Stimulated activated memory B cell treated with anti-CD40 and anti-IgM and Interleukin-4, amounts not matched to agents 10 μg/mL and 1 μg/mL and 100 μg/mL, for 72 hours (primary cell): ENCODE measurements around the gene PDGFD.

Experiments used
- ATAC-seq: fragments of 150-1000 bp; cut with Tn5 transposase; 2 replicates; pipeline ENCODE4 v1.10.0; 2021
- H3K27ac Mint-ChIP-seq: one replicate; pipeline ENCODE4 v1.8.0; 2022; ENCODE audit warnings: mild to moderate bottlenecking, mixed read lengths
- H3K27me3 Mint-ChIP-seq: one replicate; pipeline ENCODE4 v1.8.0; 2022; ENCODE audit warnings: mixed read lengths
- H3K36me3 Mint-ChIP-seq: one replicate; pipeline ENCODE4 v1.8.0; 2022; ENCODE audit warnings: mixed read lengths
- H3K4me1 Mint-ChIP-seq: one replicate; pipeline ENCODE4 v1.8.0; 2022; ENCODE audit warnings: mixed read lengths
- H3K4me3 Mint-ChIP-seq: one replicate; pipeline ENCODE4 v1.8.0; 2022; ENCODE audit warnings: mild to moderate bottlenecking, moderate library complexity, mixed read lengths
- H3K9me3 Mint-ChIP-seq: one replicate; pipeline ENCODE4 v1.8.0; 2022; ENCODE audit warnings: mixed read lengths

PDGFD gene

DNA sequence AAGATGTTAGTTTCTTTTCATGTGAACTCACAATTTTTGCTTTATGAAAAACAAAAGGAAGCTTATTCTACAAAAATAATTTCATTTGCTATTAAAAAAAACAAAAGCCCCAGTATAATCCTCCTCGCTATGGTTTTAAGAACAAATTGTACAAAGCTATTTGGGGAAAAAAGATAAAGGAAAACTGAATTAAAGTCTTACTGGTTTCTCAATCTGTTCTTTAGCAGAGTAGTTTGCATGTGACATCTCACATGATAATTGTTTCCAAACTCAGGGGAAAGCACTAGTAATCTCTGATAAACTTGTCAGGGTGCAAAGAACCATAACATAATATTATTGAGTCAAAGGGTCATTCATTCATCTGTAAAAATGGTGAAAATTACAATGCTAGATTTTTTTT is 130.4 kb downstream of the PDGFD start:
- H3K4me3 Mint-ChIP-seq = no peak overlapping the region
- H3K27me3 Mint-ChIP-seq = no peaks in the 10 kb centered on the region
- no peaks in the 10 kb centered on the region for H3K36me3 Mint-ChIP-seq
- no peak for ATAC-seq
- H3K27ac Mint-ChIP-seq = no peak overlapping the region
- peaks cover 11% of the 10 kb centered on the region for H3K9me3 Mint-ChIP-seq
- H3K4me1 Mint-ChIP-seq = no peaks in the 10 kb centered on the region

DNA sequence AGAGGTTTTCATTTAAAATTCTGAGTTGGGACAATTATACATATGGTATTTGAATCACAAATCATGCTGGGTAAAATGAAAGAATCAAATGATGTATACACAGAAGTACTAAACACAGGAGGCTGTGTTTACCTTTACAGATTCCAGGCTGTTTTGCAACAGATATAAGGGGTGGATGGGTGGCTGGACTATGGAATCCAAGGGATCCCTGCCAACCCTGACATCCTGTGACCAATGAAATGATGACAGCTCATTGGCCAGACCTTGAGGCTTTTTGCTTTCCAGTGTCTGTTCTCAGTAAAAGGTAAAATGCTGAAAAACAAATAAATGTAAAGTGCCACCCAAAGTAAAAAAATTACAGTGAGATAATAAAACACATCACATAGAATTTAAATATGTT is 130.8 kb downstream of the PDGFD start:
- Mint-ChIP-seq H3K27me3 (no peaks in the 10 kb centered on the region), H3K27ac (no peak overlapping the region), H3K4me3 (no peak overlapping the region), H3K4me1 (no peaks in the 10 kb centered on the region), H3K36me3 (no peaks in the 10 kb centered on the region), H3K9me3 (peaks cover 11% of the 10 kb centered on the region)
- ATAC-seq = no peak

DNA sequence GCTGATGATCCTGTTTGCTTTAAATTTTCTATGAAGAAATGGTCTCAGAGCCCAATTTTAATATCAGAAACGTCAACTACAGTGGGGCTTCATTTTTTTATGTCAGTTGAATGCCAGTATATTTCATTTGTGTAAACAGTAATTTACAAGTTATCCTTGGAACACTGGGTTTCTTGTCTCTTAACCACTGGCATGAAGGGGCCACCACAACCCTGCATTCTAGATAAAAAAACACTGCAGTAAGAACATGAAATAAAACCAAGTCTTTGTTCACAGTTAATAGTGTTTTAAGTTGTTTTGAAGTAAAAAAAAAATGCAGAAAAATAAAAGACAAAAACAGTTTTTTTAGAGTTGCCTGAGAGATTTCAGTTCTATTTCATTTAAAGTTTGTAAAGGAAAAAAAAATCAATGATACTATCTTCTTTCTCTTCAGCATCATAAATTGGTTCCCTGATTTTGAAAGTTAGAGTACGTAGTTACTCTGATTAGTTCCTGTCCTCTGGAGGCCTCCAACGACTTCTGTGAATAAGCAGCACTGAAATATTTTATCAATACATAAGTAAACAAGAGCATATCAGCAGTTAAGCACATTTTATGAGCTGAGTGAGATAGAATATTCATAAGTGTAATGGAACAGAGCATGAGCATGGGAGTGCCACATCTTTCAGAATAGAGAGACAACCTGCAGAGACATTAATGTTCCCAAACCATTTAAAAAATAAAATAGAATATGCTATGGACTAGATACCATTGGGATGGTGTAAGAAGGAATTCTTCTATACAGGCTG is 135.3 kb downstream of the PDGFD start:
- H3K27ac Mint-ChIP-seq = no peak overlapping the region
- no peak overlapping the region for H3K4me3 Mint-ChIP-seq
- H3K36me3 Mint-ChIP-seq = no peaks in the 10 kb centered on the region
- peaks cover 11% of the 10 kb centered on the region for H3K9me3 Mint-ChIP-seq
- no peaks in the 10 kb centered on the region for H3K27me3 Mint-ChIP-seq
- no peaks in the 10 kb centered on the region for H3K4me1 Mint-ChIP-seq
- ATAC-seq = no peak

DNA sequence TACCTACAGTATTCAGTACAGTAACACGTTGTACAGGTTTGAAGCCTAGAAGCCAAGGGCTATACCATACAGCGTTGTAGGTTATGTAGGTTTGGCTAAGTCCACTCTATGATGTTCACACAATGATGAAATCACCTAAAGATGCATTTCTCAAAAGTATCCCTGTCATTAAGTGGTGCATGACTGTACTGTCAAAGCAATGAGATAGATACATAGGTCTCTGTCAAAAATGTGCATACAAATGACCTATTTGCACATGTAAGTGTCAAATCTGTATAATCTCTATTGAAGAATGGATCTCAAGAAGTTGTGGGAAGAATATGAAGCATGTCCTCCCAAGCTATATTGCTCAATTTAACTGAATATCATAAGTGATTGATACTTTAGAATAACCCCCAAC is 139.4 kb downstream of the PDGFD start:
- Mint-ChIP-seq H3K36me3 (no peaks in the 10 kb centered on the region), H3K4me1 (no peaks in the 10 kb centered on the region), H3K4me3 (no peak overlapping the region), H3K27ac (no peak overlapping the region), H3K9me3 (no peaks in the 10 kb centered on the region), H3K27me3 (no peaks in the 10 kb centered on the region)
- ATAC-seq = no peak

DNA sequence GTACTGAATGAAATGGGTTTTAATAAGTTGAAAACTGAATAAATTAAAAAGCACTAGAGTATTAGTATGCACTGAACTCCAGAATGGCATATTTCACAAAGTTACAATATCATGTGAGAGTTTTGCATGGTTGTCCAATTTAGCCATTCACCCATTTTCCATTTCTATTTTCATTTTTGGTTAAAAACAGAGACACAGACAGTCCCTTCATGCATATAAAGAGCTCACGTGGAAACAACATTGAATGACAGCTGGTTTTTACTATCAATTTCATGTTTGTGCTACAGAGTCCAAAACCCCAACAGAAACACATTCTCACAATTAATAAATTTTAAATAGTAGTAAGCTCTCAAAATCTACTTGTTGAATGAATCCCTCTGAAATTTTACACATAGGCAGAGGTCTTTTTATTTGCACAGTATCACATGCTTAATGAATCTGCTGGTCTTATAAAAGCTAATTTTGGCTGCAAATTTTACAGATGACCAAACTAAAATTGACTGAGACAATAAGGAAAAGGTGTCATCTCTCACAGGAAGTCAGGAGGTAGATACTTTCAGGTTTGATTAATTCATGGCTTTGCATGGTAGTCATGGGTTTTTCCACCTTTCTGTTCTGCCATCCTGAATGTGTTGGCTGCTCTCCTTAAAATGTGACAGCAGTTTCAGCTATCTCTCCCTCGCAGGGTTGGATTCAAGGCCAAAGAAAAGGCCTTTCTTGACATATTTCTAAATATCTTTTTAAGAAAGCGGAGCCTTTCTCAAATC is 148.1 kb downstream of the PDGFD start:
- no peaks in the 10 kb centered on the region for H3K4me1 Mint-ChIP-seq
- H3K36me3 Mint-ChIP-seq = no peaks in the 10 kb centered on the region
- H3K9me3 Mint-ChIP-seq = no peaks in the 10 kb centered on the region
- H3K4me3 Mint-ChIP-seq = no peak overlapping the region
- no peaks in the 10 kb centered on the region for H3K27me3 Mint-ChIP-seq
- no peak overlapping the region for H3K27ac Mint-ChIP-seq
- no peak for ATAC-seq

DNA sequence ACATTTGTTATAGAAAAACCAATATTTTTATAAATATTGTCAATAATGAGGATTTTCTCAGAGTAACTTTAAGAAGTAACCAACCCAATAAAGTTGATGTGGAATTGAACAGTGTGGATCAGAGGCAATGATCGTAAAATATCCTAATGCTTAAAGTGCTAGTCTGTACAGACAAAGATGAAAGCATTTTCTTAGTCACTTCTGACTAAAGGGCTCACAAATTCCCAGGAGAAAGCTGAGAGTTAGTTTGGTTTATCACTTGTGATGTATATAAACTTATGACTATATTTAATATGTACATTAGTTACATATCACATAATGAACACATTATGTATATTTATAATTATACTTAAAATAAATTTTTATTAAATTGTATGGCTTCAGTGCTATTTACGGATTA is 152.9 kb downstream of the PDGFD start:
- H3K27ac Mint-ChIP-seq = no peak overlapping the region
- H3K36me3 Mint-ChIP-seq = no peaks in the 10 kb centered on the region
- ATAC-seq = no peak
- H3K9me3 Mint-ChIP-seq = no peaks in the 10 kb centered on the region
- no peaks in the 10 kb centered on the region for H3K4me1 Mint-ChIP-seq
- H3K4me3 Mint-ChIP-seq = no peak overlapping the region
- no peaks in the 10 kb centered on the region for H3K27me3 Mint-ChIP-seq

DNA sequence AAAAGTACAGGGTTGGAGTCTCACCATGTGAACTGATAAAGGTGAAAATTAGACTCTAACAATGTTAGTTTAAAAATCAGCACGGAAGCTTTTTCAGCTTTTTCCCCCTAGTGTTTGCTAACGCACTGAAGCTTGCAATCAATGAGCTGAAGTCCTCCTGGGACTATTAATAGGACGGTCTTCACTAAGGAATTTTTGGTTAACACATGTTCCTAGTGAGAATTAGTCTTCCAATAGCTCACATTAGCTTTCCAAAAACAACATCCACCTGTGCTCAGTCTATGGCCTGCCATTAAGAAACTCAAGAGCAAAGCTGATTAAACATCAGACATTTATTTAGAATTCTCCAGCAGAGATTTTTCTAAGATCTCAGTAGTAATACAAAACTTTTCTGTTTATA is 154.2 kb downstream of the PDGFD start:
- no peak overlapping the region for H3K4me3 Mint-ChIP-seq
- no peaks in the 10 kb centered on the region for H3K9me3 Mint-ChIP-seq
- no peak for ATAC-seq
- H3K36me3 Mint-ChIP-seq = no peaks in the 10 kb centered on the region
- H3K4me1 Mint-ChIP-seq = no peaks in the 10 kb centered on the region
- no peaks in the 10 kb centered on the region for H3K27me3 Mint-ChIP-seq
- H3K27ac Mint-ChIP-seq = no peak overlapping the region

DNA sequence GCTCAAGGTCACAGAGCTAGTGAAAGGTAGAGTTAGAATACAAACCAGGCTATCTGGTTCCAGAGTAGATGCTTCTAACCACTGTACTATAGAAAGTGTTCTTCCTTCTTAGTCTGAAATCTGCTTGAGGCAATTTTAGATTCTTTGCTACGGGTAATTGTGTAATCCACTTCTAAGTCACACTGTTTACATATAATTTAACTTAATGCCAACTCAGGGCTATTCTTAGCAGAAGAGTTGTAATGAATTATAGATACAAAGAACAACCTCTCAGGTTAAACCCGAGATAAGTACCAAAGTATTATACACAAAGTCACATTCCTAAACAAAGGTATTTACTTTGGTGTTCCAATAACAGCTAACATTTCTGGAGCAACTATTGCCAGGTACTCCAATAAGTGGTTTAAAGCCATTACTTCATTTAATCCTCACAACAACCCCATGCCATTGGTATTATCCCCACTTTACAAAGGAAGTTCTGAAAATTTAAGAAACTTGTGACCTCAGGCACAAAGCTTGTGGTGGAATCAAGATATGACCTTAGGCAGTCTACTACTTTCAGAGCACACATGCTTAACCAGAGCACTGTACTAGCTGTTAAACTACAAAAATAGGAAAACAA is 158.6 kb downstream of the PDGFD start:
- Mint-ChIP-seq H3K27ac (no peak overlapping the region), H3K36me3 (no peaks in the 10 kb centered on the region), H3K9me3 (no peaks in the 10 kb centered on the region), H3K4me1 (no peaks in the 10 kb centered on the region), H3K27me3 (no peaks in the 10 kb centered on the region), H3K4me3 (no peak overlapping the region)
- no peak for ATAC-seq

DNA sequence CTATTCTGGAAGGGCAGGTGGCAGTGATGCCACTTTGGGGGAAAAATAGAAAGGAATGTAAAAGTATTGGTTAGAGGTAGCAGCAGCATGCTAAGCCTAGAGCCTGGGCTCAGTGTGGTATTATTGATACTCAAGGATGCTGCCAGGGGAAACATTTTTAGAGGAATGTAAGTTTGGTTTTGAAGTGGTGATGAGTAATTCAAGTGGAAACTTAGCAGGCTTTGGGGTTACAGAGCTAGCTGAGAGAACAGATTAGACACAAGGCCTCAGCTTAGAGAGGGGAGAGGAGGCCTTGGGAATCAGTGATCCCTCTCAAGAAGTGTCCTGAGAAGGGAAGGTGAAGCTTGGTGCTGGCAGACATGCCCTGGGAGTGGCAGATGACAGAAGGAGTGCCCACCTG is 160.5 kb downstream of the PDGFD start:
- Mint-ChIP-seq H3K27ac (no peak overlapping the region), H3K4me1 (no peaks in the 10 kb centered on the region), H3K27me3 (no peaks in the 10 kb centered on the region), H3K9me3 (no peaks in the 10 kb centered on the region), H3K36me3 (no peaks in the 10 kb centered on the region), H3K4me3 (no peak overlapping the region)
- ATAC-seq = no peak

DNA sequence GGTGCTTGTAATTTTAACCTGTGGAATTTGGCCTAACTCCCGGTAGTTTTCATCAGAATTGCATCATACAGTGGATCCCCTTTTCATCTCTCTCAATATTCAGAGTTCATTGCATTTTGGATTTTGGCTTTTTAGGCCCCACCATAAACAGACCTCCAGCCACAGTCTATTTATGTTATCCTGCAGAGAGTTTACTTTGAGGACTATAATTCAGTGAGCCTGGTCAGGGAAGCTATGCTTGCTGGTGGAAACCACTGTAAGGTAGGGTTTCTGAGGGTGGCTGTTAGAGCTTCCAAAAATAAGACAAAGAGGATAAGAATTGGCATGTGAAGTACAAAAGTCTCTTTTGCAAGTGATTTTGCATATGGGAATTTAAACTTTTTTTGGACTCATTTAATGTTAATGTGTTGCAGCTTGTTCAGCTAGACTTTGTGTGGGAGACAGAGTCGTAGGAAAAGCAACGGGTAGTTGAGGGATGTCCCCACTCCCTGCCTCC is 162.3 kb downstream of the PDGFD start:
- Mint-ChIP-seq H3K27ac (no peak overlapping the region), H3K36me3 (no peaks in the 10 kb centered on the region), H3K9me3 (no peaks in the 10 kb centered on the region), H3K4me3 (no peak overlapping the region), H3K27me3 (no peaks in the 10 kb centered on the region), H3K4me1 (no peaks in the 10 kb centered on the region)
- no peak for ATAC-seq

DNA sequence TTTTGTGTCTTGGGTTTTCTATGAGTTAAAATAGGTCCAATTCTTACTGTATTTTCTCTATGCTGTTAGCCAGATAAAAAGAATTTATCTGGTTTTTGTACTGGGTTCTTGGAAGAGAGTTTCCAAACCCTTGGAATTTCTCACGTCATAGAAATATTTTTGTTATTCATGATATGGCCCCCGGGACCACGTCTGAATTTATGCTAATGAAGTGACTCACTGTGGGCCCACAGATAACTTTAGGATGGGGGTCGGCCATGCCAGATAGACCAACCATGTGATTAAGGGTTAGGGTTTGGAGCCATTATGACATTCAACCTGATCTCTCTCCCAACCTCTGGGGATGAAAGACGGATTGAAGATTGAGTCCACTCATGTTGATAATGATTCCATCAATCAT is 163.1 kb downstream of the PDGFD start:
- no peak overlapping the region for H3K27ac Mint-ChIP-seq
- H3K9me3 Mint-ChIP-seq = no peaks in the 10 kb centered on the region
- no peaks in the 10 kb centered on the region for H3K27me3 Mint-ChIP-seq
- H3K4me3 Mint-ChIP-seq = no peak overlapping the region
- H3K4me1 Mint-ChIP-seq = no peaks in the 10 kb centered on the region
- no peaks in the 10 kb centered on the region for H3K36me3 Mint-ChIP-seq
- ATAC-seq = no peak

DNA sequence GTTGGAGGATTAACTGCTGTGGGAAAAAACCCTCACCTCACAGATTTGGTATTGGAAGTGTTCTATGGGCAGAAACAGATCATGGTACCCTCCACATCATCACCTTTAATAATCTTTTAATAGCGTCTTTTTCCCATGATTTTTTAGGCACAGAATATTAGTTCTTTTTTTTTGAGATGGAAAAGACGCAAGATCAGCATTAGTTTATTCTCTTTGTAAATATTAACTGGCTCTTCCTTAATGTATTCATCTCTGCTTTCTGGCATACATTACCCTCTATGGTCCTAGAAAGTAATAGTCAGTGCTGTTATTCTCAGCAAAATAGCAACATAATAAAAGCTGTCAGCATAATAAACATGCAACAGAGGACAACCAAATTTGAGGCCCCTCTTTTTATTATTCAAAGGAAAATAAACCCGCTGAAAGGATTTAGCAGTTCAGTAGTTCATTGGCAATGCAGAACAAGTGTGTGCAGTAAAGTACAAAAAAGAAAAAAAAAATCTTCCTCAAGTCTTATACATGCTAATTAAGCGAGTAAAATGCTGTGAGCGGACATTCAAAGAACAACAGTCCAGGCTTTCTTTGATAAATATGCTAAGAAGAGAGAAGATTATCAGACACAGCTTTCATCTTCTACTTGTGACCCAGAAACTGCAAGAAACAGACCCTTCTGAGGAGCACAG is 165.0 kb downstream of the PDGFD start:
- Mint-ChIP-seq H3K36me3 (no peaks in the 10 kb centered on the region), H3K27me3 (no peaks in the 10 kb centered on the region), H3K4me1 (no peaks in the 10 kb centered on the region), H3K9me3 (no peaks in the 10 kb centered on the region), H3K4me3 (no peak overlapping the region), H3K27ac (no peak overlapping the region)
- ATAC-seq = no peak

DNA sequence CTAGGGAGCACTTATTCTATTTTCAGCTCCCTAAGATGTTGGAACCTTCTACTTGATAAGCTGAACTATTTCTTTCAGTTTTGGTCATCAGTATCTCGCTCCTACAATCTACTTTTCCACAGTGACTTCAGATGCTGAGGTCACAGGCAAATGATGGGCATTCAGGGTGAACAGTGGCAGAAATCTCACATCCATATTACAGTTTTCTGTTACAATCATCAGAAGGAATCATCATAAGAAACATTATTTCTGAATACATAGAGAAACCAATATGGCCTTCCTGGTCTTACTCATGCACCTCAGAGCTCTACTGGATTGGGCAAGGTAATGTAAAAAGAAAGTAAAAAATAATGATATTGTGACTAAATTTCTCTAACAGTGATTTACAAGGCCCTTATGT is 166.9 kb downstream of the PDGFD start:
- Mint-ChIP-seq H3K36me3 (no peaks in the 10 kb centered on the region), H3K4me3 (no peak overlapping the region), H3K27me3 (no peaks in the 10 kb centered on the region), H3K9me3 (no peaks in the 10 kb centered on the region), H3K27ac (no peak overlapping the region), H3K4me1 (no peaks in the 10 kb centered on the region)
- no peak for ATAC-seq

DNA sequence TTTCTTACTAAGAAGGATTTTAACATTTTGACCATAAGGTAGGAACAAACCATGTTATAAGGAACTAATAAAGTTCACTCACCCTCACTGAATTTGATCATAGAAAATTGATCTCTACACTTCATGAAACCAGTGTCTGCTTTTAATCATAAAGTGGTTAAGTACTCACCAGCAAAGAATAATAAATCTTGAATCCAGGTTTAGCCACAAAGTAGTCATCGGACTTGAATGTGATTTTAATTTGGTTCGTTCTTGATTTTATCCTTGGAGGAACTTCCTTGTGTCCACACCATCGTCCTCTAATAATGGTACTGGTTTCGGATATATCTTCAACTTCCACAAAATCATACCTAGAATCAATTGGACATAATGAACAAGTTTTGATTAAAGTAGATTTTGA is 168.1 kb downstream of the PDGFD start:
- no peaks in the 10 kb centered on the region for H3K27me3 Mint-ChIP-seq
- ATAC-seq = no peak
- no peak overlapping the region for H3K27ac Mint-ChIP-seq
- no peaks in the 10 kb centered on the region for H3K9me3 Mint-ChIP-seq
- H3K36me3 Mint-ChIP-seq = no peaks in the 10 kb centered on the region
- H3K4me1 Mint-ChIP-seq = no peaks in the 10 kb centered on the region
- no peak overlapping the region for H3K4me3 Mint-ChIP-seq

DNA sequence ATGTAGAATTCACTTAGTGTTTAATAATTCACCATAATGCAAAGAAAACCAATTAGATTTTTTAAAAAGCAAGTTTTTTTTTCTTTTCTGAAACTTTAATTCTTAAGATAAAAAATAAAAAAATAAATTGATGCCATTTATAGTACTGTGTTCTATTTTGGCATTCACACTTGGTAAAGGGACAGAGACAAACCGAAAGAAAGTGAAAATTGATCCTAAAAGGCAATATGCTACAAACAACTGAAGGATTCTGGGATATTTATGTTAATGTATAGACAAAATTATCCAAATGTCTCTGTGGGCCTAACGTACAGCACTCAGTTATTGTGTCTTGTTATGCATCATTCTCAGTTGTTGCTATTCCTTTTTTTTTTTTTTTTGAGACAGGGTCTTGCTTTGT is 169.4 kb downstream of the PDGFD start:
- Mint-ChIP-seq H3K9me3 (no peaks in the 10 kb centered on the region), H3K4me1 (no peaks in the 10 kb centered on the region), H3K4me3 (no peak overlapping the region), H3K27ac (no peak overlapping the region), H3K27me3 (no peaks in the 10 kb centered on the region), H3K36me3 (no peaks in the 10 kb centered on the region)
- no peak for ATAC-seq
